Smooth muscle cell of the brain vasculature (primary cell): ENCODE data around the gene SMYD3.
"Not testable (repeated sequence)": the region's sequence is repeated elsewhere in the genome, so short reads cannot be mapped to it uniquely, and the experiment has no call there.

ENCODE experiments used
- DNase-seq: peaks from one replicate; pipeline ENCODE4 v3.0.0-alpha.2; 2012; ENCODE audit warnings: low read depth, low spot score

The SMYD3 gene

GRCh38 chr1:245855846-245856730 is 651.0 kb downstream of the SMYD3 start:
- DNase-seq = no peak

- no peak for DNase-seq
Observed at GRCh38 chr1:245853291-245853690, 653.8 kb downstream of the SMYD3 start.

- DNase-seq = no peak
Observed at GRCh38 chr1:245843101-245843500, 664.0 kb downstream of the SMYD3 start.

- no peak for DNase-seq
Observed at GRCh38 chr1:245842106-245842505, 665.0 kb downstream of the SMYD3 start.

- DNase-seq = no peak
Observed at GRCh38 chr1:245840971-245841370, 666.1 kb downstream of the SMYD3 start.

GRCh38 chr1:245837718-245838117 is 669.4 kb downstream of the SMYD3 start:
- no peak for DNase-seq

- no peak for DNase-seq
Observed at GRCh38 chr1:245835386-245835785, 671.7 kb downstream of the SMYD3 start.

- DNase-seq = no peak
Observed at GRCh38 chr1:245834002-245834401, 673.1 kb downstream of the SMYD3 start.

GRCh38 chr1:245832771-245833527 is 674.1 kb downstream of the SMYD3 start:
- DNase-seq = no peak

GRCh38 chr1:245831518-245831917 is 675.6 kb downstream of the SMYD3 start:
- DNase-seq = no peak

GRCh38 chr1:245829826-245830225 is 677.3 kb downstream of the SMYD3 start:
- DNase-seq = no peak

- DNase-seq = no peak
Observed at GRCh38 chr1:245829194-245829593, 677.9 kb downstream of the SMYD3 start.

GRCh38 chr1:245827301-245827700 is 679.8 kb downstream of the SMYD3 start:
- no peak for DNase-seq

GRCh38 chr1:245825128-245825901 is 681.8 kb downstream of the SMYD3 start:
- no peak for DNase-seq

GRCh38 chr1:245823408-245824147 is 683.5 kb downstream of the SMYD3 start:
- DNase-seq = no peak

GRCh38 chr1:245822996-245823395 is 684.1 kb downstream of the SMYD3 start:
- no peak for DNase-seq

GRCh38 chr1:245818363-245818762 is 688.7 kb downstream of the SMYD3 start:
- not testable (repeated sequence) for DNase-seq

GRCh38 chr1:245816496-245816895 is 690.6 kb downstream of the SMYD3 start:
- not testable (repeated sequence) for DNase-seq

- DNase-seq = no peak
Observed at GRCh38 chr1:245814651-245815050, 692.4 kb downstream of the SMYD3 start.

- no peak for DNase-seq
Observed at GRCh38 chr1:245812278-245812677, 694.8 kb downstream of the SMYD3 start.

- DNase-seq = no peak
Observed at GRCh38 chr1:245810789-245811337, 696.2 kb downstream of the SMYD3 start.
